Activated CD4-positive, alpha-beta T cell treated with anti-CD3 and anti-CD28 coated beads, Interleukin-2, amount 50 U/mL, for 4 hours (primary cell): ENCODE data around the gene ZNF239.
"Not testable (repeated sequence)": the region's sequence is repeated elsewhere in the genome, so short reads cannot be mapped to it uniquely, and the experiment has no call there.

ENCODE experiments used
- DNase-seq, 2 experiments: peaks; one replicate each; pipeline ENCODE4 v3.0.0-alpha.2; 2020

ZNF239 gene

GRCh38 chr10:43576062-43576461 is 1.6 kb upstream of the ZNF239 start:
- DNase-seq = no peak

- DNase-seq = no peak
These were observed 490 bp upstream of the ZNF239 start for GRCh38 chr10:43574906-43575305.

- no peak for DNase-seq
These were observed 991 bp downstream of the ZNF239 start for GRCh38 chr10:43573250-43574000.

- DNase-seq = no peak
These were observed 3.4 kb downstream of the ZNF239 start for GRCh38 chr10:43570971-43571370.

- DNase-seq = no peak
These were observed 4.7 kb downstream of the ZNF239 start for GRCh38 chr10:43569681-43570080.

GRCh38 chr10:43557214-43557613 is 17.2 kb downstream of the ZNF239 start:
- DNase-seq = no peak

GRCh38 chr10:43543746-43544145 is 30.7 kb downstream of the ZNF239 start:
- not testable (repeated sequence) for DNase-seq

GRCh38 chr10:43524434-43525247 is 49.8 kb downstream of the ZNF239 start:
- no peak for DNase-seq
